ENCODE measurements around the gene OPTC. TPM values are rescaled to one million over a fixed set of nuclear protein-coding genes. Genes with fewer than 3 reads are reported as not detected.

OPTC gene
- total RNA-seq, 1 donor from 2014 or later, result 0.36 TPM

DNA sequence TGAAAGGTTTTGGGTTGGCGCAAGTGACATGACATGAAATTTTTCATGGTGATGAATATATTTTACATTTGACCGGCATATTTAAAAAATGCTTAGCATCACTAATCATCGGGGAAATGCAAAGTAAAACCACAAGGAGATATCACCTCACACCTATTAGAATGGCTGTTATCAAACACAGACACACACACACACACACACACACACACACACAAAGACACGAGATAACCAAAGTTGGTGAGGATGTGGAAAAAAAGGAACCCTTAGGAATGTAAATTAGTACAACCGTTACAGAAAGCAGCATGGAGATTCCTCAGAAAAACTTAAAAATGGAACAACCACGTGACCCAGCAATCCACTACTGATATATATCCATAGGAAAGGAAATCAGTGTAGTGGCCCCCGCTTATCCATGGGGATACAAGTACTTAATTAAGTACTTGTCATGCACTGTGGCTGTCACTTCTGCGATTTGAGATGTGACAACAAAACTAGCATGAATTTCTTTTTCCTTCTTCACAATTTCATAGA is 34.2 kb upstream of the OPTC start:
- no peak for DNase-seq (ENCODE audit: low spot score)
- H3K27me3 Mint-ChIP-seq (ENCODE audit: unreplicated experiment), result peaks cover 3% of the 10 kb centered on the region
- H3K4me3 Mint-ChIP-seq (ENCODE audit: unreplicated experiment), result no peak overlapping the region
- TF ChIP-seq, protein P1, sequence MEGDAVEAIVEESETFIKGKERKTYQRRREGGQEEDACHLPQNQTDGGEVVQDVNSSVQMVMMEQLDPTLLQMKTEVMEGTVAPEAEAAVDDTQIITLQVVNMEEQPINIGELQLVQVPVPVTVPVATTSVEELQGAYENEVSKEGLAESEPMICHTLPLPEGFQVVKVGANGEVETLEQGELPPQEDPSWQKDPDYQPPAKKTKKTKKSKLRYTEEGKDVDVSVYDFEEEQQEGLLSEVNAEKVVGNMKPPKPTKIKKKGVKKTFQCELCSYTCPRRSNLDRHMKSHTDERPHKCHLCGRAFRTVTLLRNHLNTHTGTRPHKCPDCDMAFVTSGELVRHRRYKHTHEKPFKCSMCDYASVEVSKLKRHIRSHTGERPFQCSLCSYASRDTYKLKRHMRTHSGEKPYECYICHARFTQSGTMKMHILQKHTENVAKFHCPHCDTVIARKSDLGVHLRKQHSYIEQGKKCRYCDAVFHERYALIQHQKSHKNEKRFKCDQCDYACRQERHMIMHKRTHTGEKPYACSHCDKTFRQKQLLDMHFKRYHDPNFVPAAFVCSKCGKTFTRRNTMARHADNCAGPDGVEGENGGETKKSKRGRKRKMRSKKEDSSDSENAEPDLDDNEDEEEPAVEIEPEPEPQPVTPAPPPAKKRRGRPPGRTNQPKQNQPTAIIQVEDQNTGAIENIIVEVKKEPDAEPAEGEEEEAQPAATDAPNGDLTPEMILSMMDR (IDR thresholded peaks at IDR 0.05; ENCODE audit: unreplicated experiment), result no peak
- no peaks in the 10 kb centered on the region for H3K9me3 Mint-ChIP-seq (ENCODE audit: unreplicated experiment)
- H3K36me3 Mint-ChIP-seq (ENCODE audit: low read depth, unreplicated experiment), result no peaks in the 10 kb centered on the region
- peaks cover 37% of the 10 kb centered on the region for H3K4me1 Mint-ChIP-seq (ENCODE audit: unreplicated experiment)
- H3K27ac Mint-ChIP-seq (ENCODE audit: unreplicated experiment), result no peak overlapping the region

DNA sequence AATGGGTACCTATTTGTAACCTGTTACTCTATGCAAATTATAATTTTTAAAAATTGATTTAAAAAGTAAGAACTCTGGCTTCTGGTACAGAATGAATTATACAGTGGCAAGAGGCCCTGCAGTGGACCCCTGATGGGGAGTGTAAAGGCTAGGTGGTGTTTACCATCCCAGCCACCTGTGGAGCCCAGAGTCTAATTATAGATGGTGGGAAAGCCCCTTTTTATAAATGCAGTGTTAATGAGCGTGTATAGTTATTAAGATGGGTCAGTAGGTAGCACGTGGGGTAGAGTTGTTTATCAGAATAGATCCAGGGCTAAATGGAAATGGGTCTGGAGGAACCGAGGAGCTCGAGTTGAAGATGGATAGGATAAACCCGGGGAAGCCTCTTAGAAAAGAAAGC is 32.2 kb upstream of the OPTC start:
- peaks cover 38% of the 10 kb centered on the region for H3K4me1 Mint-ChIP-seq (ENCODE audit: unreplicated experiment)
- H3K9me3 Mint-ChIP-seq (ENCODE audit: unreplicated experiment), result no peaks in the 10 kb centered on the region
- H3K27ac Mint-ChIP-seq (ENCODE audit: unreplicated experiment), result peak overlapping the region; percentile 12
- H3K27me3 Mint-ChIP-seq (ENCODE audit: unreplicated experiment), result peaks cover 3% of the 10 kb centered on the region
- TF ChIP-seq, protein P1 (IDR thresholded peaks at IDR 0.05; ENCODE audit: unreplicated experiment), result no peak
- no peaks in the 10 kb centered on the region for H3K36me3 Mint-ChIP-seq (ENCODE audit: low read depth, unreplicated experiment)
- no peak overlapping the region for H3K4me3 Mint-ChIP-seq (ENCODE audit: unreplicated experiment)
- no peak for DNase-seq (ENCODE audit: low spot score)

DNA sequence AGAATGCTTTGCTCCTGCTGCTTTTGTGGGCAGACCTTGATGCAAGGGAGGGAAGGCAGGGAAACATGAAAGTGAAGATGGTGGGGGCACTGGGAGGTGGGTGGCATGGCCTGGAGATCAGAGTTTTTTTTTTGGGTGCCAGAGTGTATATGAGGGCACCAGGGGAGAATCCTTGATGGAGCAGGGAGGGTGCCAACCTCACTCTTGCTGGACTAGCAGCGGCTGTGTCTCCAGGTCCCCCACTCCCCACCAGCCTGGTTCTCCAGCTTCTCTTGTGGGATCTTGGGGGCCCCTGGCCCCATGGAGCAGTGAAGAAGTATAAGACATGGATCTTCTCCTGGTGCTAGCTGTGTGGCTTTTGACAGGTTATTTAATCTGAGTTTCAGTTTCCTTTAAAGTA is 31.8 kb upstream of the OPTC start:
- H3K27ac Mint-ChIP-seq (ENCODE audit: unreplicated experiment), result no peak overlapping the region
- no peak overlapping the region for H3K4me3 Mint-ChIP-seq (ENCODE audit: unreplicated experiment)
- H3K4me1 Mint-ChIP-seq (ENCODE audit: unreplicated experiment), result peaks cover 38% of the 10 kb centered on the region
- TF ChIP-seq, protein P1 (IDR thresholded peaks at IDR 0.05; ENCODE audit: unreplicated experiment), result no peak
- no peak for DNase-seq (ENCODE audit: low spot score)
- H3K9me3 Mint-ChIP-seq (ENCODE audit: unreplicated experiment), result no peaks in the 10 kb centered on the region
- H3K27me3 Mint-ChIP-seq (ENCODE audit: unreplicated experiment), result peaks cover 3% of the 10 kb centered on the region
- no peaks in the 10 kb centered on the region for H3K36me3 Mint-ChIP-seq (ENCODE audit: low read depth, unreplicated experiment)

DNA sequence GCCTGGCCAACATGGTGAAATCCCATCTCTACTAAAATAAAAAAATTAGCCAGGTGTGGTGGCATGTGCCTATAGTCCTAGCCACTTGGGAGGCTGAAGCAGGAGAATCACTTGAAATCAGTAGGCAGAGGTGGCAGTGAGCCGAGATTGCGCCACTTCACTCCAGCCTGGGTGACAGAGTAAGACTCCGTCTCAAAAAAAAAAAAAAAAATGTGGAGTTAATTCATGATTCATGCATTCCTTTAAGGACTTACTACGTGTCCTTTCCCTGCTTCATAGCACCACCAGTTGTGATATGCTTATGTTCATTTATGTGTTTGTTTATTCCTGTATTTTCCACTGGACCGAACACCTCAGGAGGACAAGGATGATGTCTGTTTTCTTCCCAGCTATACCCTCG is 31.1 kb upstream of the OPTC start:
- DNase-seq (ENCODE audit: low spot score), result no peak
- H3K27me3 Mint-ChIP-seq (ENCODE audit: unreplicated experiment), result peaks cover 3% of the 10 kb centered on the region

DNA sequence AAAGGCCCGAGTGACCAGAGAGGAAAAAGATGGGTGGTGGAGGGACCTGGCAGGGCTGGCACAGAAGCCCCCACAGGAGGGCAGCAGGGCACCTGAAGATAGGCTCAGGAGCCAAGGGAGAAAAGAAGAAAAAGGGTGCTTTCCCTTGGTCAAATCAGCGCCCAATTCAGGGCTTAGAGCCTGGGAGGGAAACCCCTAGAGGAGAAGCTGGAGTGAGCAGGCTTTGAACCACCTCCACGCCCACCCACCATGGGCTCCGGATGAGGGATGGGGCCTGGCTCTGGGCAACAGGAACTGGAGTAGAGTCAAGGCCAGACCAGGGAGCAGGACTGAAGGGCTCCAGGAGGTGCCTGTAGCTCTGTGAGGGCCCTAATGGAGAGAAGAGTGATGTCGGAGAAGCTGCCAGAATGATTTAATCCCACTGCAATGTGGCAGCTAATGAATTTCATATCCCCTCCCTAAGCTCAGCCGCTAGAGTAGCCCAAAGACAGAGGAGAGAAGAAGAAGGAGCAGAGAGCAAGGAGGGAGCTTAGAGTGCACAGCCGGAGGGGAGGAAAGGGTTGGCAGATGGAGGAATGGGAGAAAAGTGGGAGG is 30.4 kb upstream of the OPTC start:
- Mint-ChIP-seq H3K9me3 (ENCODE audit: unreplicated experiment) (no peaks in the 10 kb centered on the region), H3K4me3 (ENCODE audit: unreplicated experiment) (no peak overlapping the region), H3K27ac (ENCODE audit: unreplicated experiment) (no peak overlapping the region), H3K27me3 (ENCODE audit: unreplicated experiment) (peaks cover 5% of the 10 kb centered on the region), H3K4me1 (ENCODE audit: unreplicated experiment) (peaks cover 38% of the 10 kb centered on the region), H3K36me3 (ENCODE audit: low read depth, unreplicated experiment) (no peaks in the 10 kb centered on the region)
- TF ChIP-seq, protein P1 (IDR thresholded peaks at IDR 0.05; ENCODE audit: unreplicated experiment), result no peak
- no peak for DNase-seq (ENCODE audit: low spot score)

More for the DNA sequence above, 31.1 kb upstream of the OPTC start:
- TF ChIP-seq, protein P1 (IDR thresholded peaks at IDR 0.05; ENCODE audit: unreplicated experiment), result no peak
- no peaks in the 10 kb centered on the region for H3K36me3 Mint-ChIP-seq (ENCODE audit: low read depth, unreplicated experiment)
- H3K9me3 Mint-ChIP-seq (ENCODE audit: unreplicated experiment), result no peaks in the 10 kb centered on the region
- H3K4me1 Mint-ChIP-seq (ENCODE audit: unreplicated experiment), result peaks cover 40% of the 10 kb centered on the region
- H3K27ac Mint-ChIP-seq (ENCODE audit: unreplicated experiment), result no peak overlapping the region
- H3K4me3 Mint-ChIP-seq (ENCODE audit: unreplicated experiment), result no peak overlapping the region
